Epithelial cell of alveolus of lung (primary cell): Measurements from ENCODE around the gene ACTC1. TPM values are rescaled to one million over a fixed set of nuclear protein-coding genes. Genes with fewer than 3 reads are reported as not detected.

ENCODE experiments used
- total RNA-seq: library from RNA; depleted of rRNA; stranded (reverse); fragments of >200 nt; gene quantifications from 2 replicates; pipeline ENCODE4 v1.2.1, GENCODE V29; 2015

The ACTC1 gene
- 0.52 and 30.7 TPM in 2 replicates for total RNA-seq

DNA sequence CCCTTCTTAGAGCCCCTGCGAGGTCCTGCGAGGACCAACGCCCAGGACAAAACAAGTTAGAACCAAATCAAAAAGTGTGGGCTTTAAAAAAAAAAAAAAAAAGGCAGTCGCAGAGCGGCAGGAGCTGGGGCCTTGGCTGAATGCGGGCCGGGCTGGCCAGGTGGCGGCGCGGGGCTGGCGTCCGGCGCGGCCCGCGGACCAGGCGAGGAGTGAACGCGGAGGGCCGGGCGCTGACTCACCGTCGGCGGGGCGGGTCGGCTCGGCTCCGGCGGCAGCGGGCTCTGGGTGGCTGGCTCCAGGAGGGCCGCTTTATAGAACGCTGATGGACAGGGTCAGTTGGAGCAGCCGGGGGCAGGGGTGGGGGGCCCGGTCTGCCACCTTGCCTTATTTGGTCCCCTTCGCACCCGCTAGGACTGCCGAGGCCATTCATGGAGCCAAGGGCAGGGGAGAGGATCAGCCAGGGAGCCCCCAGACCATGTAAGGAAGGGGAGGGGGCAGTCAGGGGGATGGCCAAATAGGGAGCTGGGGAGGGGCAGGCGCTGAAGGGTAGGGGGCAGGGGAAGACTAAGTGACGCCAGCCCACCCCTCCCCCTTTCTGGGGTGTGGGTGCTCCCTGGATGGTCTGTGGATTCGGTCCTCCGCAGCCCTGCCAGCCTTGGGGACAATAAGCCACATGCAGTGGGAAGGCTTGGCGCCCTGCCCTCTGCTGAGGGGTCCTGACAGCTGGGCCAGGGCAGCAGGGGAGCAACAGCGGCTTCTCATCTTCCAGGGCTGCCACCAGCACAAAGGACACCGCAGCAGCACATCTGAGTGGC is at the start of gene ACTC1:
TSS of gene ACTC1 (minus strand) at position 283 of the 815 bp plus-strand sequence. CDS start 741 bp downstream, outside the sequence.

GRCh38 chr15:34754674-34755418 is 40.5 kb downstream of the ACTC1 start, which contains the start of gene GJD2:
GJD2 (minus strand) TSS chr15:34754998; CDS start chr15:34754488, 510 bp downstream.

Other genes starting within 250 kb of the ACTC1 start
- gene GOLGA8B, start 211.9 kb downstream of the ACTC1 start, total RNA-seq, result 4.8 and 32.7 TPM in 2 replicates
- gene GJD2, start 40.6 kb downstream of the ACTC1 start, total RNA-seq, result not detected in 2 replicates
- gene AQR, start 174.2 kb upstream of the ACTC1 start, total RNA-seq, result 19.9 and 22.0 TPM in 2 replicates
- 19.4 and 28.3 TPM in 2 replicates for gene ZNF770, start 192.7 kb upstream of the ACTC1 start, total RNA-seq